Heart left ventricle (tissue), 16 donors: ENCODE measurements around the gene VMP1. TPM values are rescaled to one million over a fixed set of nuclear protein-coding genes. Genes with fewer than 3 reads are reported as not detected.
"Not testable (repeated sequence)": the region's sequence is repeated elsewhere in the genome, so short reads cannot be mapped to it uniquely, and the experiment has no call there.

ENCODE experiments used
- ATAC-seq, 4 donors: fragments of 200-7000 bp; cut with Tn5 transposase; one replicate each; pipeline ENCODE4 v1.9.1; 2020 to 2022; ENCODE audit warnings: moderate library complexity in 4 of 4, mild to moderate bottlenecking in 3 of 4, moderate number of reproducible peaks in 1 of 4
- DNase-seq, 5 donors: peaks; one replicate each; pipeline ENCODE4 v3.0.0-alpha.2; 2020
- H3K27ac ChIP-seq, 12 donors: fragments of 200-600 bp; sonication (generic) in 4 of 12; one replicate each; pipeline versions ENCODE4 v1.5.0 to v1.8.0; 2016 to 2022; ENCODE audit warnings: mild to moderate bottlenecking in 2 of 12
- H3K27me3 ChIP-seq, 9 donors: fragments of 200-600 bp; sonication (generic) in 2 of 9; one replicate each; pipeline versions ENCODE4 v1.5.1 to v1.8.0; 2016 to 2022; ENCODE audit warnings: mild to moderate bottlenecking in 3 of 9
- H3K36me3 ChIP-seq, 9 donors: fragments of 200-600 bp; sonication (generic) in 2 of 9; one replicate each; pipeline versions ENCODE4 v1.5.0 to v1.8.0; 2018 to 2022; ENCODE audit warnings: mild to moderate bottlenecking in 2 of 9
- H3K4me1 ChIP-seq, 12 donors: fragments of 200-600 bp; sonication (generic) in 4 of 12; one replicate each; pipeline versions ENCODE4 v1.5.0 to v1.8.0; 2016 to 2022; ENCODE audit warnings: mild to moderate bottlenecking in 3 of 12
- H3K4me3 ChIP-seq, 12 donors: fragments of 200-600 bp; sonication (generic) in 4 of 12; one replicate each; pipeline versions ENCODE4 v1.5.0 to v1.8.0; 2017 to 2022; ENCODE audit warnings: mild to moderate bottlenecking in 9 of 12, moderate library complexity in 4 of 12
- H3K9me3 ChIP-seq, 12 donors: fragments of 200-600 bp; sonication (generic) in 4 of 12; one replicate each; pipeline versions ENCODE4 v1.5.0 to v1.8.0; 2016 to 2022; ENCODE audit warnings: mild to moderate bottlenecking in 1 of 12
- POLR2A ChIP-seq, 2 donors: fragments of 450-650 bp; IDR thresholded peaks; one replicate each; pipeline ENCODE4 v1.6.1; 2017; ENCODE audit warnings: antibody characterized with exemption in 2 of 2, mild to moderate bottlenecking in 2 of 2, moderate library complexity in 2 of 2
- WGBS, 4 donors: extraction: QIAGEN DNeasy Blood & Tissue Kit in 2 of 4; methylation state at CpG; one replicate each; pipeline versions ENCODE4 v1.1.5 to v1.1.7; 2013 to 2018; 5-methylcytosine and 5-hydroxymethylcytosine counted together
- intact Hi-C, 10 donors: fragments of 100-400 bp; cut with DNase I; formaldehyde crosslinking; loops; one replicate each; pipeline versions ENCODE4 v1.11.1 to v1.14.2; 2022
- polyA plus RNA-seq, 2 donors: library from polyadenylated mRNA; stranded (reverse); fragments of 200-250 nt; gene quantifications; one replicate each; pipeline ENCODE4 v1.2.3, GENCODE V29; 2013
- total RNA-seq, 9 donors: library from RNA; depleted of rRNA in 2 of 9; stranded (reverse); fragments of >200 nt in 2 of 9; fragmentation: NEBNext Ultra II Directional in 3 of 9; extraction: Animal tissue kit (Norgen Biotek cat#: 25700) in 3 of 9; gene quantifications; one replicate each; pipeline versions ENCODE4 v1.1.0 to v1.2.4, GENCODE V29; 2016 to 2023
- TF ChIP-seq, protein P1 (sequence below), 12 donors: fragments of 200-600 bp; sonication (generic) in 4 of 12; IDR thresholded peaks; one replicate each; pipeline versions ENCODE4 v1.5.0 to v1.8.0; 2018 to 2022; ENCODE audit warnings: antibody characterized with exemption in 12 of 12, mild to moderate bottlenecking in 5 of 12
- donor health status: ischemic (EF 13 %, LVEDD 7.1; RV severe dilation, severe dysfunction).
- donor health status: healthy with polysubstance abuse.
- donor health status: DM: no; HTN: yes; CAD: no.
- donor health status: DM: no; HTN: no; CAD: no.
- donor health status: ischemic (EF 25% LVEDD 6.9; RV normal size, moderate dysfunction).
- donor health status: ischemic (EF 25% LVEDD 5.7; RV mildly dilated, moderate dysfunction).
- donor health status: healthy.
- donor health status: DM: yes; HTN: yes; CAD: no.
- donor health status: ischemic (EF 35%, LVEDD 5.7; RV mildly dilated, moderate dysfunction).
- donor health status: nonischemic (EF 11% LVEDD 7.7; RV severe dilation, severe dysfunction).
- donor health status: DM: yes; HTN: yes; CAD: no.
- donor health status: PGD.
- donor health status: ischemic (EF 29% LVEDD 5.4; RV normal size, mild dysfunction).
- donor health status: nonischemic (EF 23%, LVEDD 6.1; RV moderate dilation, normal function).

VMP1 gene
- total and polyA plus RNA-seq, 11 donors = 19.3 to 181 (median 50.1) TPM

- TF ChIP-seq, protein P1, sequence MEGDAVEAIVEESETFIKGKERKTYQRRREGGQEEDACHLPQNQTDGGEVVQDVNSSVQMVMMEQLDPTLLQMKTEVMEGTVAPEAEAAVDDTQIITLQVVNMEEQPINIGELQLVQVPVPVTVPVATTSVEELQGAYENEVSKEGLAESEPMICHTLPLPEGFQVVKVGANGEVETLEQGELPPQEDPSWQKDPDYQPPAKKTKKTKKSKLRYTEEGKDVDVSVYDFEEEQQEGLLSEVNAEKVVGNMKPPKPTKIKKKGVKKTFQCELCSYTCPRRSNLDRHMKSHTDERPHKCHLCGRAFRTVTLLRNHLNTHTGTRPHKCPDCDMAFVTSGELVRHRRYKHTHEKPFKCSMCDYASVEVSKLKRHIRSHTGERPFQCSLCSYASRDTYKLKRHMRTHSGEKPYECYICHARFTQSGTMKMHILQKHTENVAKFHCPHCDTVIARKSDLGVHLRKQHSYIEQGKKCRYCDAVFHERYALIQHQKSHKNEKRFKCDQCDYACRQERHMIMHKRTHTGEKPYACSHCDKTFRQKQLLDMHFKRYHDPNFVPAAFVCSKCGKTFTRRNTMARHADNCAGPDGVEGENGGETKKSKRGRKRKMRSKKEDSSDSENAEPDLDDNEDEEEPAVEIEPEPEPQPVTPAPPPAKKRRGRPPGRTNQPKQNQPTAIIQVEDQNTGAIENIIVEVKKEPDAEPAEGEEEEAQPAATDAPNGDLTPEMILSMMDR (IDR thresholded peaks at IDR 0.05) = no peak
- no peak for TF ChIP-seq POLR2A (IDR thresholded peaks at IDR 0.05)
- ATAC-seq (peak in 1 of 4 donors; percentile 41), DNase-seq (no peak)
- H3K27ac ChIP-seq = peak overlapping the region in 10 of 12 donors; percentile 25 to 89 (median 43)
- WGBS, 4 donors = 68 to 75% (median 73%) methylated on average over 6 of the region's 6 CpGs
- H3K4me1 ChIP-seq = peaks cover 0 to 52% (median 0%) of the 10 kb centered on the region in 12 donors
- peak overlapping the region in 9 of 12 donors; percentile 13 to 38 (median 31) for H3K4me3 ChIP-seq
- intact Hi-C loops = loop anchor here in 1 of 10 donors (5.0 kb wide), 1 partner anchor 38 kb away; no protein-coding TSS in a partner anchor
- no peaks in the 10 kb centered on the region for H3K9me3 ChIP-seq
- peaks cover 0 to 4% (median 2%) of the 10 kb centered on the region in 9 donors for H3K36me3 ChIP-seq
- no peaks in the 10 kb centered on the region for H3K27me3 ChIP-seq
Measured at GRCh38 chr17:59804901-59805465, 97.5 kb downstream of the VMP1 start.

DNA sequence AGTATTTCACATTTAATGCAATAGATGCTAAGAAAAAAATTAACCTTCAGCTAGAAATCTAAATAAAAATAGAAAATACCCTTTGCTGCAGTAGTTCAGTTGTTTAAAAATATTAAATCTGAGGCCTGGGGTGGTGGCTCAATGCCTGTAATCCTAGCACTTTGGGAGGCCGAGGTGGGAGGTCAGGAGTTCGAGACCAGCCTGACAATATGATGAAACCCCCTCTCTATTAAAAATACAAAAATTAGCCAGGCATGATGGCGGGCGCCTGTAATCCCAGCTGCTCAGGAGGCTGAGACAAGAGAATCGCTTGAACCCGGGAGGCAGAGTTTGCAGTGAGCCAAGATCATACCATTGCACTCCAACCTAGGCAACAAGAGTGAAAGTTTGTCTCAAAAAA lies 98.9 kb downstream of the VMP1 start:
- H3K4me3 ChIP-seq, H3K27me3 ChIP-seq, intact Hi-C loops, H3K9me3 ChIP-seq, DNase-seq, ATAC-seq: not testable (repeated sequence)
- Histone ChIP-seq H3K27ac (peak overlapping the region in 1 of 12 donors; percentile 89), H3K4me1 (peaks cover 0 to 51% (median 0%) of the 10 kb centered on the region in 12 donors), H3K36me3 (peaks cover 0 to 18% (median 10%) of the 10 kb centered on the region in 9 donors)
- 94 to 99% (median 97%) methylated on average over 6 of the region's 6 CpGs for WGBS, 4 donors

GRCh38 chr17:59807892-59808509 lies 100.5 kb downstream of the VMP1 start:
- H3K27ac ChIP-seq = peak overlapping the region in 8 of 12 donors; percentile 1 to 89 (median 30)
- 78 to 89% (median 81%) methylated on average over 4 of the region's 4 CpGs for whole genome bisulfite sequencing, 4 donors
- no peaks in the 10 kb centered on the region for H3K27me3 ChIP-seq
- no peaks in the 10 kb centered on the region for H3K9me3 ChIP-seq
- DNase-seq (no peak), ATAC-seq (peak in 1 of 4 donors; percentile 24)
- intact Hi-C loops = no loop called here
- peaks cover 0 to 34% (median 26%) of the 10 kb centered on the region in 9 donors for H3K36me3 ChIP-seq
- peaks cover 0 to 56% (median 0%) of the 10 kb centered on the region in 12 donors for H3K4me1 ChIP-seq
- TF ChIP-seq, protein P1 (IDR thresholded peaks at IDR 0.05) = no peak
- no peak for TF ChIP-seq POLR2A (IDR thresholded peaks at IDR 0.05)
- peak overlapping the region in 2 of 12 donors; percentile 17 to 20 for H3K4me3 ChIP-seq

DNA sequence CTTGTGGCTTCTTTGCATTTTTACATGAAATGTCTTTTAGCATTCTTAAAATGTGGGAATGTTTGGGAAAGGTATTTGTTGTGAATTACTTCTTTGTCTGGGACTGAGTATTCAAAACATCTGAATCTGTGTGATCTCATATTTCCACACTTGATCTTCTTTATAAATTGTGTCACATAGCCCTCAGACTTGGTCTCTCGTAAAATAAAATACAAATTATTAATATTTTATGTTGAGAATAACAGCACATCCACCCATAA lies 103.4 kb downstream of the VMP1 start:
- H3K27ac ChIP-seq = no peak overlapping the region
- no peak for ATAC-seq
- H3K4me1 ChIP-seq = peaks cover 0 to 33% (median 0%) of the 10 kb centered on the region in 12 donors
- H3K27me3 ChIP-seq = no peaks in the 10 kb centered on the region
- intact Hi-C loops = no loop called here
- 95 to 98% (median 97%) methylated on average over 1 of the region's 1 CpG for WGBS, 4 donors
- no peaks in the 10 kb centered on the region for H3K9me3 ChIP-seq
- no peak overlapping the region for H3K4me3 ChIP-seq
- no peak for TF ChIP-seq POLR2A (IDR thresholded peaks at IDR 0.05)
- TF ChIP-seq, protein P1 (IDR thresholded peaks at IDR 0.05) = no peak
- peaks cover 0 to 53% (median 30%) of the 10 kb centered on the region in 9 donors for H3K36me3 ChIP-seq
- no peak for DNase-seq
